ENCODE results near the gene MAP1LC3A. TPM values are rescaled to one million over a fixed set of nuclear protein-coding genes. Genes with fewer than 3 reads are reported as not detected.

Gene MAP1LC3A
- 36.2 and 49.1 TPM in 2 replicates for total RNA-seq

DNA sequence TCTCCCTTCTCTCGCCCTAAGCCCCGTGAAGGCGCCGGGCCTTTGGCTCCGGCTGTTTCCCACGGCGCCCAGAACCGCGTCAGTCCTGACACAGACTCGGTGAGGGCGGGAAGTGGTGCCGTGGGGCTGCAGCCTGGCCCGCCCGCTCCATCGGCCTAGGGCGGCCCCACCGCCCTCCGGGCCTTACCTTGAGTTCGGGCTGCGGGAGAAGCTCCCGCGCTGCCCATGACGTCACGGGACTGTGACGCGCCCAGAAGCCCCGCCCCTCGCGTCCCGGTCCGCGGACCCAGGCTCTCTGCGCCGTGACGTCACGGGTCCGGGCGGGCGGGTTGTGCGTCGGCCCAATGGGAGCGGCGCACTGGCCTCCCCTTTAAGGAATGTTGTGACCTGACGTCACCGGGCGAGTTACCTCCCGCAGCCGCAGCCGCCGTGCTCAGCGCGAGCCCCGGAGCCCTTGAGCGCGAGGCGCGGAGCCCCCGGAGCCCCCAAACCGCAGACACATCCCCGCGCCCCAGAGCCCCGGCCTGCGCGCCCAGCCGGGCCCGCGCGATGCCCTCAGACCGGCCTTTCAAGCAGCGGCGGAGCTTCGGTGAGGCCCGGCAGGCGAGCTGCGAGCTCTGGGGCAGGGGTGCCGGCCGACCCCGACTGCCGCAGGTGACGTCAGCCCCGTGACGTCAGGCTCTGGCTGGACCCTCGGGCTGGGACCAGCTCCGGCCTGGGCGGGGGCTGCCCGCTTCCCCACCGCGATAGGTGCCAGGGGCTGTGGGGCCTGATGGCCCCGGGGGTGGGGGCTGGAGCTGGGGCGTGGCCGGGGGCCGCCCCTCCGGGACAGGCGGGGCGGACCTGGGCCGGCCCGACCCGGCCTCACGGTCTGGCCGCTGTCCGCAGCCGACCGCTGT lies at the start of gene MAP1LC3A:
Gene MAP1LC3A (plus strand): TSS at position 399 of the 899 bp plus-strand sequence. CDS start 151 bp downstream, at position 550.

DNA sequence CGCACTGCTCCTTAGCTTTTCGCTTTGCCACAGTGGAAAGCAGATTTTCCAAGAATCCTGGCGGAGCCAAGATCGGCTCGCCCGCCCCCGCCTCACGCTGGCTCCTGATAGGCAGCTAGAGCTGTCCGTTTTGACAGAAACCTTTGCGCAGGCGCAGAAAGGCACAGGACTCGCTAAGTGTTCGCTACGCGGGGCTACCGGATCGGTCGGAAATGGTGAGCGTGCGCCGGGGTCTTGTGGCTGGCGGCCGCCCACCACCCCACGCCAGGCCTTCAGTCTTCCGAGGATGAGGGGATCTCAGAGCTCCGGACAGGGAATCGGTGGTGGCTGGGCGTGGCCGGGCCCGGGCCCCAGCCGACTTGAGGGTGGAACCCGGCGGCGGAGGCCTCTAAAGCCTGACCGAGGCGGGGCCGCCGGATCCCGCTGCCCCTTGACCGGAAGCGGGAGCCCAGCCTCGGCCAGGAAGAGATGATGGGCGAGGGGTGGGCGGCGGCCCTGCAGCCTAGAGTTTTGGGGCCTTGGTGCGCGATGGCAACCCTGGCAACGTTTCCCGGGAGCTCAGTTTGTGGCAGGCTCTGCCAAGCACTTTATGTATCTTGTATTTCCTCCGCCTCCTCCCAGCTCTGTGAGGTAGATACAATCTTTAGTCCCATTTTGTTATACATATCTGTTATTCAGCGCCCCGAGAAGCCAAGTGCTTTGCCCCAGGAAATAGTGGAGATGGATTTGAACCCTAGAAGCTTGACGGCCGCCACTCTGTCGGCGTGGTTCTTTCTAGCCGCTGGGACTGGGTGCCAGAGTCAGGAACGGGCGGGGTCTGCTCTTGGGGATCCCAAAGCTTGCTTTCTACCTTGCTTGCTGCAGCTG lies 42.0 kb upstream of the MAP1LC3A start, which contains the start of gene DYNLRB1:
Gene DYNLRB1 (plus strand): TSS at position 176 of the 867 bp plus-strand sequence. CDS start 37 bp downstream, at position 213.

Small RNA genes lying within 50 kb of the gene (small RNA-seq; reads per million reads assigned to genes)
- not detected for gene RF00019

Other genes starting within 250 kb of the MAP1LC3A start
- gene ITCH, start 195.4 kb upstream of the MAP1LC3A start, total RNA-seq: 75.5 and 81.9 TPM in 2 replicates
- 64.6 and 102 TPM in 2 replicates for gene DYNLRB1, start 42.3 kb upstream of the MAP1LC3A start, total RNA-seq
- gene PIGU, start 118.4 kb downstream of the MAP1LC3A start, total RNA-seq: 8.8 and 12.6 TPM in 2 replicates
- gene TP53INP2, start 145.6 kb downstream of the MAP1LC3A start, total RNA-seq: 4.7 and 6.2 TPM in 2 replicates